Ascending aorta (tissue), 2 donors: ENCODE results near the gene NPAS3. TPM values are rescaled to one million over a fixed set of nuclear protein-coding genes. Genes with fewer than 3 reads are reported as not detected.

Experiments
- DNase-seq, 2 donors: peaks; one replicate each; pipeline ENCODE4 v3.0.0-alpha.2; 2019; ENCODE audit warnings: low spot score in 2 of 2
- H3K27ac ChIP-seq, 2 donors: fragments of 200-600 bp; sonication (generic); one replicate each; pipeline ENCODE4 v1.5.1; 2016 to 2017; ENCODE audit warnings: mild to moderate bottlenecking in 1 of 2
- H3K27me3 ChIP-seq: fragments of 200-600 bp; sonication (generic); one replicate; pipeline ENCODE4 v1.5.1; 2017
- H3K36me3 ChIP-seq, 2 donors: fragments of 200-600 bp; sonication (generic); one replicate each; pipeline ENCODE4 v1.5.1; 2016
- H3K4me1 ChIP-seq, 2 donors: fragments of 200-600 bp; sonication (generic); one replicate each; pipeline ENCODE4 v1.5.1; 2016 to 2017; ENCODE audit warnings: mild to moderate bottlenecking in 1 of 2
- H3K4me3 ChIP-seq, 2 donors: fragments of 200-600 bp; sonication (generic); one replicate each; pipeline ENCODE4 v1.5.1; 2016 to 2017; ENCODE audit warnings: mild to moderate bottlenecking in 1 of 2
- H3K9me3 ChIP-seq, 2 donors: fragments of 200-600 bp; sonication (generic); one replicate each; pipeline ENCODE4 v1.5.1; 2016
- intact Hi-C: fragments of 100-400 bp; cut with DNase I; formaldehyde crosslinking; loops from one replicate; pipeline ENCODE4 v1.15.1; 2023
- total RNA-seq: library from RNA; depleted of rRNA; stranded (reverse); fragments of >200 nt; gene quantifications from one replicate; pipeline ENCODE4 v1.1.0, GENCODE V29; 2016
- TF ChIP-seq, protein P1 (sequence below), 3 experiments: fragments of 200-600 bp in 2 of 3; fragments of 450-650 bp in 1 of 3; sonication (generic) in 2 of 3; IDR thresholded peaks; one replicate each; pipeline ENCODE4 v1.5.1; 2016 to 2019; ENCODE audit warnings: antibody characterized with exemption in 3 of 3, mild to moderate bottlenecking in 1 of 3, moderate library complexity in 1 of 3

The NPAS3 gene
- total RNA-seq, 1 donor from 2014 or later = not detected

DNA sequence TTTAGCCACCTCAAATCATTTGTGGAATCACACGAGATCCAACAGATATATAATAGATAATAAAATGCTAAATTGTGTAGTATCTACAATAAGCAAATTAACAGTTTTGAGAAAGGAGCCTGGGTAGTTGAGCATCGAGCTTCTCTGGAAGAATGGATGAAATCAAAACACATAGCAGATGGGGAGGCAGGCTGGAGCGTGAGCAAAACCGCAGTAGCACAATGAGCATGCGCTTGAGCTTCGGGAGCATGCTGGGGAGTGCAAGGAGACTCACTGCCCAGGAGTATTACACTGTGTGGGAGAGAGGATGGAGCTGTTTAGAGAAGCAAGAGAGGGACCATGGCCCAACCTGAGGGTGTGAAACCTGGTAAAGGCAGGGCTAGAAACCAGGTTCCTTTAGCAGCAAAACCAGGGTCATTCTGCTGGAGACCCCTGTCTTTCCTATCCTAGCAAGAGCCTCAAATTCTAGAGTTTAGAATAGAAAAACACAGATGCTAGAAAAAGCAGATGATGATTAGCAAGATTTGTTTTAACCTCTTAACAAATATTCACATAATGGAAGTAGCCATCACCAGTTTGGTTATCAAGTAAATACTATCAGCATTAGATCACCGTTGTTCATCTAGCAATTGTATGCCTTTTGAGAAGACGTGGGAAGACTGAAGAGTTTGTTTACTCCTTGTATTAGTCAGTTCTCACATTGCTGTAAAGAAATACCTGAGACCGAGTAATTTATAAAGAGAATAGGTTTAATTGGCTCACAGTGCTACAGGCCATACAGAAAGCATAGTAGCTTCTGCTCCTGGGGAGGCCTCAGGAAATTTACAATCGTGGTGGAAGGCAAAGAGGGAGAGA is 527.4 kb downstream of the NPAS3 start:
- Histone ChIP-seq H3K27me3 (no peaks in the 10 kb centered on the region), H3K4me1 (no peaks in the 10 kb centered on the region), H3K36me3 (no peaks in the 10 kb centered on the region), H3K4me3 (no peak overlapping the region), H3K27ac (no peak overlapping the region), H3K9me3 (no peaks in the 10 kb centered on the region)
- TF ChIP-seq, protein P1, sequence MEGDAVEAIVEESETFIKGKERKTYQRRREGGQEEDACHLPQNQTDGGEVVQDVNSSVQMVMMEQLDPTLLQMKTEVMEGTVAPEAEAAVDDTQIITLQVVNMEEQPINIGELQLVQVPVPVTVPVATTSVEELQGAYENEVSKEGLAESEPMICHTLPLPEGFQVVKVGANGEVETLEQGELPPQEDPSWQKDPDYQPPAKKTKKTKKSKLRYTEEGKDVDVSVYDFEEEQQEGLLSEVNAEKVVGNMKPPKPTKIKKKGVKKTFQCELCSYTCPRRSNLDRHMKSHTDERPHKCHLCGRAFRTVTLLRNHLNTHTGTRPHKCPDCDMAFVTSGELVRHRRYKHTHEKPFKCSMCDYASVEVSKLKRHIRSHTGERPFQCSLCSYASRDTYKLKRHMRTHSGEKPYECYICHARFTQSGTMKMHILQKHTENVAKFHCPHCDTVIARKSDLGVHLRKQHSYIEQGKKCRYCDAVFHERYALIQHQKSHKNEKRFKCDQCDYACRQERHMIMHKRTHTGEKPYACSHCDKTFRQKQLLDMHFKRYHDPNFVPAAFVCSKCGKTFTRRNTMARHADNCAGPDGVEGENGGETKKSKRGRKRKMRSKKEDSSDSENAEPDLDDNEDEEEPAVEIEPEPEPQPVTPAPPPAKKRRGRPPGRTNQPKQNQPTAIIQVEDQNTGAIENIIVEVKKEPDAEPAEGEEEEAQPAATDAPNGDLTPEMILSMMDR (IDR thresholded peaks at IDR 0.05) = no peak
- DNase-seq = no peak
- intact Hi-C loops = no loop called here

DNA sequence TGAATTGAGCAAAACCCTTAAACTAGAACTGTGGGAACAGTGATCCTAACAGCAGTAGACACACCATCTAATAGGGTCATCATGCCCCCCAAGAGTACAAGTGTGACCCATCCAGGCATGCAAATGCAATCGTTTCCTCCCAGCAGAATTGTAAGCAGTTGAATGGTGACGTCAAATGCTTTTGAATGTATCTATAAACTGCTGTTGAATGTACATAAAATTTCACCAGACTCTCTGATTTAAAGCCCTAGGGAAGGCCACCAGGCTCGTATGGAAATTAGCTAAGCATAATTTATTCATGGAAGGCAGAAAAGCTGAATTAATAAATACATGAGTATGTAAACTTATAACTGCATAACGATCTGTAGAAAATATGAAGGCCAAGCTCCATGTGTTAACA is 529.3 kb downstream of the NPAS3 start:
- no peaks in the 10 kb centered on the region for H3K36me3 ChIP-seq
- no peaks in the 10 kb centered on the region for H3K9me3 ChIP-seq
- H3K27ac ChIP-seq = no peak overlapping the region
- H3K4me3 ChIP-seq = no peak overlapping the region
- no peaks in the 10 kb centered on the region for H3K27me3 ChIP-seq
- TF ChIP-seq, protein P1 (IDR thresholded peaks at IDR 0.05) = no peak
- intact Hi-C loops = no loop called here
- H3K4me1 ChIP-seq = no peaks in the 10 kb centered on the region
- DNase-seq = no peak

DNA sequence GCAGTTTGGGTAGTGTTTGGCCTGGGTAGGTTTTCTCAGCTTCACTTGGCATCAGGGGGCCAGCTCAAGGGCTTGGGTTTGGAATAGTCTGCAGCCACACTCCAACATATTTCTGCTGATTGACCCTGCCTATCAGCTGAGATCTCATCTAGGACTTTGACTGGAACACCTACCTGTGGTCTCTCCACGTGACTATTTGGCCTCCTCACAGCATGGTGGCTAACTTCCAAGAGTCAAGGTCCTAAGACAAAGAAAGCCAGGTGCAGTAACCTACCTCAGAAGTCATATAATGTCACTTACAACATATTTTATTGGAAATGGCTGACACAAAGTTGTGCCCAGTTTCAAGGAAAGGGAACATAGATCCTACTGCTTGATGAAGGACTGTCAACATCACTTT is 531.2 kb downstream of the NPAS3 start:
- DNase-seq = no peak
- Histone ChIP-seq H3K4me3 (no peak overlapping the region), H3K4me1 (no peaks in the 10 kb centered on the region), H3K27ac (no peak overlapping the region), H3K36me3 (no peaks in the 10 kb centered on the region), H3K9me3 (no peaks in the 10 kb centered on the region), H3K27me3 (no peaks in the 10 kb centered on the region)
- TF ChIP-seq, protein P1 (IDR thresholded peaks at IDR 0.05) = no peak
- intact Hi-C loops = no loop called here

DNA sequence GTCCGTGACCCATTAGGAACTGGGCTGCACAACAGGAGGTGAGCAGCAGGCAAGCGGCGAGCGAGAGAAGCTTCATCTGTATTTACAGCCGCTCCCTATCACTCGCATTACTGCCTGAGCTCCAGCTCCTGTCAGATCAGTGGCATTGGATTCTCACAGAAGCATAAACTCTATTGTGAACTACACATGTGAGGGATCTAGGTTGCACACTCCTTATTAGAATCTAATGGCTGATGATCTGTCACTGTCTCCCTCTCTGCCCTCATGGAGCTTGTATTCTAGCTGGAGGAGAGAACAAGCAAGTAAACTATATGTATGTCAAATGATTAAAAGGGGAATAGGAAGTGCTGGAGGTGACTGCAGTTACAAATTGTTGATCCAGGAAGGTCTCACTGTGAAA is 533.1 kb downstream of the NPAS3 start:
- H3K27ac ChIP-seq = no peak overlapping the region
- H3K36me3 ChIP-seq = no peaks in the 10 kb centered on the region
- no peak overlapping the region for H3K4me3 ChIP-seq
- no peak for DNase-seq
- intact Hi-C loops = no loop called here
- no peaks in the 10 kb centered on the region for H3K9me3 ChIP-seq
- no peaks in the 10 kb centered on the region for H3K27me3 ChIP-seq
- TF ChIP-seq, protein P1 (IDR thresholded peaks at IDR 0.05) = no peak
- no peaks in the 10 kb centered on the region for H3K4me1 ChIP-seq

DNA sequence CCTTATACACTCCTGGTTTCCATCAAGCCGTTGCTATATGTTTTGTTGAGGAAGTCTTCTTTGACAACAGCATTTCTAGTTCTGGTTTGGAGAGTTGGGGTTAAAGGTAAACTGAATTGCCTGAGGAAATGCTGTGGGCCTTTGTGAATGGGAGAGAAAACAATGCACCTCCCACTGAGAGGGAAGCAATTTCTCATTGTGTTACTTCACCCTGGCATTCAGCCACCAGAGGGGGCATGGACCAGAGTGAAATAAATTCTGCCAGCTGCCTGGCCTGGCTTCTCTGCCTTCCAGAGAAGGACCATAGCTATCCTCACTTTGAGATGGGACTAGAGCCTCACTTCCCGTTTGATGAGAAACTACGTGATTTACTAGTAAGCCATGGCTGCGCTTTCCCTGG is 536.9 kb downstream of the NPAS3 start:
- H3K27ac ChIP-seq = no peak overlapping the region
- no peak for DNase-seq
- TF ChIP-seq, protein P1 (IDR thresholded peaks at IDR 0.05) = no peak
- no peak overlapping the region for H3K4me3 ChIP-seq
- H3K36me3 ChIP-seq = no peaks in the 10 kb centered on the region
- intact Hi-C loops = no loop called here
- H3K27me3 ChIP-seq = no peaks in the 10 kb centered on the region
- no peaks in the 10 kb centered on the region for H3K4me1 ChIP-seq
- H3K9me3 ChIP-seq = no peaks in the 10 kb centered on the region
